C4-2B (cell line): ENCODE data around the gene ALPG.

ENCODE experiments used
- ZFX ChIP-seq: fragments of 450-650 bp; IDR thresholded peaks from 2 replicates; pipeline ENCODE4 v1.6.1; 2017
- TF ChIP-seq, protein P1 (sequence below): fragments of 450-650 bp; conservative IDR thresholded peaks from 2 replicates; pipeline ENCODE4 v1.5.1; 2017; ENCODE audit warnings: mild to moderate bottlenecking

DNA sequence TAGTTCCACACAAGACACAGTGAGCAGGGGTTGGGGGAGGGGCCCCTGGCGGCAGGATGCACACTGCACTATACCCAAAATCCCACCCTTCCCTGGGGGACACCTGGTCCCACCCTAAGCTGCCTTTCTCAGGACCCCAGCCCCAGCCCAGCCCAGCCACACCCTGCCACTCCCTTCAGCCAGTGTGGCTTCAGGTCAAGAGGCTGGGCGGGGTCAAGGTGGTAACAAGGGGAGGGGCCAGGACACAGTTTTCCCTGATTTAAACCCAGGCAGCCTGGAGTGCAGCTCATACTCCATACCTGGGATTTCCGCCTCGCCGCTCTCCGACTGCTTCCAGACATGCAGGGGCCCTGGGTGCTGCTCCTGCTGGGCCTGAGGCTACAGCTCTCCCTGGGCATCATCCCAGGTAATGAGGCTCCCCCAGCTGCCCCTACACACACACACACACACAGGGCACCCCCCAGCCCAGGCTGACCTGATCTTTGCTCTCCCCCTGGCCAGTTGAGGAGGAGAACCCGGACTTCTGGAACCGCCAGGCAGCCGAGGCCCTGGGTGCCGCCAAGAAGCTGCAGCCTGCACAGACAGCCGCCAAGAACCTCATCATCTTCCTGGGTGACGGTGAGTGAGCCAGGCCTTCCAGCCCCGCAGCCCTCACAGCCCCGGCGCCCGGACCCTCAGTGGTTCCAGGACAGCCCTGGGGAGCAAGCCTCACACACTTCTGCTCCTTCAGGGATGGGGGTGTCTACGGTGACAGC, at the start of gene ALPG:
- TF ChIP-seq, protein P1, sequence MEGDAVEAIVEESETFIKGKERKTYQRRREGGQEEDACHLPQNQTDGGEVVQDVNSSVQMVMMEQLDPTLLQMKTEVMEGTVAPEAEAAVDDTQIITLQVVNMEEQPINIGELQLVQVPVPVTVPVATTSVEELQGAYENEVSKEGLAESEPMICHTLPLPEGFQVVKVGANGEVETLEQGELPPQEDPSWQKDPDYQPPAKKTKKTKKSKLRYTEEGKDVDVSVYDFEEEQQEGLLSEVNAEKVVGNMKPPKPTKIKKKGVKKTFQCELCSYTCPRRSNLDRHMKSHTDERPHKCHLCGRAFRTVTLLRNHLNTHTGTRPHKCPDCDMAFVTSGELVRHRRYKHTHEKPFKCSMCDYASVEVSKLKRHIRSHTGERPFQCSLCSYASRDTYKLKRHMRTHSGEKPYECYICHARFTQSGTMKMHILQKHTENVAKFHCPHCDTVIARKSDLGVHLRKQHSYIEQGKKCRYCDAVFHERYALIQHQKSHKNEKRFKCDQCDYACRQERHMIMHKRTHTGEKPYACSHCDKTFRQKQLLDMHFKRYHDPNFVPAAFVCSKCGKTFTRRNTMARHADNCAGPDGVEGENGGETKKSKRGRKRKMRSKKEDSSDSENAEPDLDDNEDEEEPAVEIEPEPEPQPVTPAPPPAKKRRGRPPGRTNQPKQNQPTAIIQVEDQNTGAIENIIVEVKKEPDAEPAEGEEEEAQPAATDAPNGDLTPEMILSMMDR, result no peak
- TF ChIP-seq ZFX, result no peak
